Right ventricle myocardium inferior (tissue), 1 donor: Measurements from ENCODE around the gene OLFML2B. TPM values are rescaled to one million over a fixed set of nuclear protein-coding genes. Genes with fewer than 3 reads are reported as not detected.
"Not testable (repeated sequence)": the region's sequence is repeated elsewhere in the genome, so short reads cannot be mapped to it uniquely, and the experiment has no call there.

Experiments used
- ATAC-seq: fragments of 200-7000 bp; cut with Tn5 transposase; one replicate; pipeline ENCODE4 v1.9.1; 2020; ENCODE audit warnings: mild to moderate bottlenecking, moderate library complexity
- DNase-seq: peaks from one replicate; pipeline ENCODE4 v3.0.0; 2021; ENCODE audit errors: missing footprints
- intact Hi-C: fragments of 100-400 bp; cut with DNase I; formaldehyde crosslinking; loops from one replicate; pipeline ENCODE4 v1.11.0; 2022
- total RNA-seq: library from RNA; stranded (reverse); fragmentation: NEBNext Ultra II Directional; extraction: Animal tissue kit (Norgen Biotek cat#: 25700); gene quantifications from one replicate; pipeline ENCODE4 v1.2.1, GENCODE V29; 2021
- donor health status: DM: no; HTN: yes; CAD: no; lungs with severe emphysema.

OLFML2B gene
- total RNA-seq, 1 donor from 2014 or later, result 4.2 TPM

DNA sequence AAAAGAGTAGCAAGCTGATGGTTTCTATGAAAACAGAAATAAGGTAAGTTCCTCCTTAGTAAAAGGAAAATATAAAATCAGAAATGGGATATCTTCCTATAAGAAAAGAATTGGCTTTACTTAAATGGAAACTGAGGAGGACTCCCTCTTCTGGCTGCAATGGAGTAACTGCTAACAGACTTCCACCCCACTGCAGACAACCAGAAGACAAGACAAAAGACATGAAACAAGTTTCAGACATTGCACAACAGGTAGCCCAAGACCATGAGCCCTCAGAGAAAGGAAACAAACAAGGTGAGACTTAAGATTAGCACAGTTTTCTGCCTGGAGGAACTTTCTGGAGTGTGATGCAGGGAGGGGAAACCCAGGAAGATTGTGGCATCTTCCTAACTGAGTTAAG is 17.0 kb upstream of the OLFML2B start:
- intact Hi-C loops, result no loop called here
- DNase-seq (no peak), ATAC-seq (no peak)

DNA sequence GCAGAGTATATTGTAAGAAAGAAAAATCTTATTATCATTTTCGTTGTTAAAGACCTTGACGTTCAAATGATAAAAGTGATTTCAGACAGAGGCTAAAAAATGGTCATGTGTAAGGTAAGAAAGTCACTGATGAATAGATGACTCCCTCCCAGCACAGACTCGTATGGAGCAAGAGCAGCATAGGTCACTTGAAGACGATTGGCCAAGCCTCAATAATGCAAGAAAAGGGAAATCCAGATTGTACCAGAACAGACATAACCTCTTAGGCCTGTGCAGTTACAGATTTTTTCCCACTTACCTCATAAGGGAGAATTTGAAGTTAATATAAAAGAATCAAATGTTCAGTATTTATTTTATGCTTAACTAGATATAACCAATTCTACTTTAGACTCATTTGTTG is 16.3 kb upstream of the OLFML2B start:
- ATAC-seq (no peak), DNase-seq (no peak)
- intact Hi-C loops, result no loop called here

DNA sequence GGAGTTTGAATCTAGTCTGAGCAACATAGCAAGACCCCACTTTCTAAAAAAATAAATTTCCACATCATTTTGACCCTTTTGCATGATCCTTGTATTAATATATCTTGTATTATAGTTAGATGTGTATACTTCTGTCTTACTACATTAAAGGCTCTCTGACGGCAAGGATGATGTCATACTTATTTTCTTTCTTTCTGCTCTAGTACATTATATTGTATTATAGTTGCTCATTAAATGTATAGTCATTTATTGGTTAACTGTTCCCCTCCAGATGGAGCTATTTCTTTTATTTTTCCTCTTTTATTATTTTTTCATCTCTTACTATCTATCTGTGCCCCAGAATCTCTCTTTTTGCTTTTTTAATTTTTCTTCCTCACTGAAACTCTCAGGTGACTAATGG is 15.0 kb upstream of the OLFML2B start:
- DNase-seq, result no peak
- no peak for ATAC-seq
- intact Hi-C loops, result loop anchor here (5.0 kb wide), 1 partner anchor 176 kb away; no protein-coding TSS in a partner anchor

DNA sequence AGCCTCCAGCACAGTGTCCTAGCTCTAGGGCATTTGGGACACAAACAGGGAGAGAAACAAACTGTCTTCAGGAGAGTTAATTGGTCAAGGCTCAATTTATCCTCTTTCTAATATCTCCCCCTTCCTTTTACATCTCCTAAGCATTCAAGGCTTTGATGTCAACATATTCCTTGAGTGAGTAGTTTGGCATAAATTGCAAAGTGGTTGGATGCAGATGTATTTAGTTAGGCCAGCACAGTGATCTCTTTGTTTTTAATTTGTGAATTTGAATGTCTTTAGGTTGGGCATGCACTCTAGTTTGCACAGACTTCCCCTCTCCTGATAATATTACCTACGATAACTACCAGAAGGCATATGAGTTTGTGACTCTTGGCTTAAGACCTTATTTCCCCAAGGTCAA is 12.5 kb upstream of the OLFML2B start:
- DNase-seq, result no peak
- ATAC-seq, result no peak
- intact Hi-C loops, result loop anchor here (5.0 kb wide), 1 partner anchor 174 kb away; no protein-coding TSS in a partner anchor

DNA sequence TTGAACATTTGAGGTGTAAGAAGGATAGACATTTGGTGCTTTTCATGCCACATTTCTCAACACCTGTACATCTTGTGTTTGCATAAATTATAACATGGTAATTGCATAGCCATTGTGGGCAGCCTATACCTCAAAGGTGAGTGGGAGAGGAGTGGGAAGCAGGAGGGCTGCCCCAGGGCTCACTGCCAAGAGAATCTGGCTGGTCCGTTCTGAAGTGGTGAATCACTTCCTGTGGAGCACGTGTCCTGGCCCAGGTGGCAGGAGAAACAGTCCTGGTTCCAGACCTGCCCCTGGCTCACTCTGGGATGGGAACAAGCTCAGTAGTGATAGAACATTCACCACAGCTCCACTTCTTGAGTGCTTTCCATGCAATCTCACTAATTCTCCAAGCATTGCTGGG is 11.6 kb upstream of the OLFML2B start:
- DNase-seq (no peak), ATAC-seq (no peak)
- intact Hi-C loops, result loop anchor here (5.0 kb wide), 1 partner anchor 173 kb away; no protein-coding TSS in a partner anchor

DNA sequence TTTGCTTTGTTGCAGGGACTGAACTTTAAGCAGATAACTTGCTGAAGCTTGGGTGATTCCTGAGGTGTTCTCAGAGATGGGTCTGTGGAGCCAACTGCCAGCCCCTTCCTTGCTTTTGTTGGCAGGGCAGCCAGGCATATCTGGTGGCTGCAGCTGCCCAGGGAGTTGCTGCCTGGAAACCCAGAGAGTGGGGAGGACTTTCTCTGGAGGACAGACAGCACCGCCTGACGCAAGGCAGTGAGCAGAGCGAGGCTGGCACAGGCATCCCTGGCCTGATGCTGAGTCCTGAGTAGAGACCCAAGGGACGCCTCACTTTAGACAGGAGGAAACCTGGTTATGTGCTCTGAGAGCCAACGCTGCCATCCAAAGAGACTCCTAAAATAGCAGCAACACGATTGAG is 9.8 kb upstream of the OLFML2B start:
- peak; percentile 79 for ATAC-seq
- intact Hi-C loops, result no loop called here
- DNase-seq, result no peak

DNA sequence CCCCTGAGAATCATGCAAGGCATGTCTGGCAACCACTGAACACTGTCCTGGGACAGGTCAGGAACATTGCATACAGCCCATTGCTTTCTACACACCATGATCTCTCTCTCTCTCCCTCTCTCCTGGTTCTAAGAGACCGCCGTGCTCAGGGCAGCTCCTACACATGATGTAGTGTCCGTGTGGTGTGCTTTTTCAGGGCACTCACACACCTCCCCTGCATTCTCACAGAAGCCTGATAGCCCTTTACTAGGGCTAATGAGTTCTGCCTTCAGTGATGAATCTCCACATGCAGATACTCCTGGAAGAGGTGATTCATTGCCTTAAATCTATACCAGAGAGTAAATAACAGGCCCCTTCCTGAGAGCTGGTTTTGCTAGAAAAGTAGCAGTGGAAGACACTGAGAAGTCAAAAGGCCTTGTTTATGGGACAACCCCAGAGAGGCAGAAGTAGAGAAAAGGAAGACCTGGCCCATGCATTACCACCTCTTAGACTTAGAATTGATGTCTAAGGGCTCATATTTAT is 7.2 kb upstream of the OLFML2B start:
- intact Hi-C loops, result no loop called here
- DNase-seq, result no peak
- no peak for ATAC-seq

DNA sequence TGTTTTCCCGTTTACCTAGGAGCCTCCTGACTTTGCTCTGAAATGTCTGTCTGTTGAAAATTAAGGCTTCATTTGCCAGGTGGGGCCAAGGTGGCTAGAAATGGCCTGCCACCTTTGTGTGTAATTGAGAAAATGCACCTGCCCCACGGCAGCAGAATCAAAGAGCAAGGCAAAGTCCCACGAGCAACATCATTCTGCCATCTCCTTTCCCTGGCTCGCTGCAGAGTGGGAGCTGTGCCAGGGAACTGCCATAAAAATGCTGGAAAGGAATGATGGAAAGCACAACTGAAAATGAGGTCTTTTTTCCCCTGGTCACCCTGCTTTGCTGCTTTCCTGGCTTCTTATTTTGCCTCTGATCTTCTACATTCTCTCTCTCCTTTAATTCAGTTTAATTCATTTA is 5.5 kb upstream of the OLFML2B start:
- DNase-seq, result no peak
- intact Hi-C loops, result no loop called here
- no peak for ATAC-seq

DNA sequence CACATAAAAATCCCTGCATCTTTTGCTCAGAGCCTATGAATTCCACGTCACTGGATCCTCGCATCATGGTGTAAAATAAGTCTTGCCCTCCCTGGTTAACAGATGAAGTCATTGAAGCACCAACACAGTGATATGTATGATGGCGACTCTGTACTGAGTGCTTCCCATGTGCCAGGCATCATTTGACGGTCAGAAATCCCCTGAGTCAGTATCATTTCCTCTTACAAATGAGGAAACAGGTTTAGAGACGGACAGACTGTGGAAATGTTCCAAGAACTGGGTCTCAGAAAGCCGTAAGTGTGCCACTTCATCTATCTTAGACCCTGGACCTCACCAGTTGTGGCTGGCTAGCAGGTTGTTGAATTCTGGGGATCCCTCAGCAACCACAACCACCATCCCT is 5.1 kb upstream of the OLFML2B start:
- no peak for ATAC-seq
- no peak for DNase-seq
- intact Hi-C loops, result no loop called here

DNA sequence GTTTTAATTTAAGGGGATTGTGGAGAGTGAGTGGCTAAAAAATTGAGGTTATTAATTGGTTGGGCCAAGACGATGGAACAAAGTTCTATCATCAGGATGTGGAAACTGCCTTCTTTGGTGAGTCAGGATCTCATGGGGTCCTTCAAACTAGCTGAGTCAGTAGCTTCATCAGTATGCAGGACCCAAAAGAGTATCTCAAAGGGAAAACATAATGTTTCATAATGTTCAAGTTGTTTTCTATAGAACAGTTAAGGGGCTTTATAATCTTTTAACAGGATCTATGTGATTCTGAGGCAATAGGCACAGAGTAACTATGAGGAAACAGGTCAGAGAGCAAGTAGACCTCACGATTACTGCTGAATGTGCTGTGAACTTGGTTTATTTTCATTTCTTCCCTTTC is 3.2 kb upstream of the OLFML2B start:
- ATAC-seq, result no peak
- DNase-seq, result no peak
- intact Hi-C loops, result no loop called here

DNA sequence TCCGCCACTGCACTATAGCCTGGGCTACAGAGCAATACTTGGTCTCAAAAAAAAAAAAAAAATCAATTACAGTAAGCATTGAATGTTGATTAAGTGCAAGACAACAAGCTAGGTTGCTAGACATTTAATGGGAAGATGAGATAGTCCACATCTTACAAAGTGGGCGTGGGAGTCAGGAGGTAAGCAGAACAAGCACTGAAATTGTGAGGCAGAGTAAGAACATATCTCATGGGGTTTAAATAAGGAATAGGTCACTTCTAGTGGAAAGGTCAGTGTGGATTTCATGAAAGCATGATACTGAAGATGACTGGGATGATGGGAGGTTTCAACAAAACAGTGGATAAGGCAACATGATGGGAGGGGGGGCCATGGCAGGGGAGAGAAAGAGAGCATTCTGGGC is 1.9 kb upstream of the OLFML2B start:
- ATAC-seq, result no peak
- intact Hi-C loops, result no loop called here

DNA sequence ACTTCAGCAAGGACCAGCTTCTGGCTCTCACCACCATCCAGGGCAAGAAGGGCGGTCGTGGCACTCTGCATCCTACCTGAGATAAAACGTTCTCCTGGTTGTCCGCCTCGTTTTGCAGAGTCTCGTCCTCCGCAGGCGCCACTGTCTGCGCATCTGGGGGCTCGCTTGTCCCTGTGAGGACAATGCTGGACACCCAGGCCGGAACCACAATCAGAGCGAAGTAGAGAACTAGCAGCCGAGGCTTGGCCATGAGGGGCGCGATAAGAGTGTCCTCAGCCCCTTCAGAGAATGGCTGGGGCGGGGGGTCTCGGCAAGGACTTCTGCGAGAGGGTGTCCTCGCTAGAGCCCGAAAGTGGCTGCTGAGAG is 505 bp downstream of the OLFML2B start:
- ATAC-seq (no peak), DNase-seq (no peak)
- intact Hi-C loops, result no loop called here

More for the DNA sequence above, 1.9 kb upstream of the OLFML2B start:
- DNase-seq, result no peak

DNA sequence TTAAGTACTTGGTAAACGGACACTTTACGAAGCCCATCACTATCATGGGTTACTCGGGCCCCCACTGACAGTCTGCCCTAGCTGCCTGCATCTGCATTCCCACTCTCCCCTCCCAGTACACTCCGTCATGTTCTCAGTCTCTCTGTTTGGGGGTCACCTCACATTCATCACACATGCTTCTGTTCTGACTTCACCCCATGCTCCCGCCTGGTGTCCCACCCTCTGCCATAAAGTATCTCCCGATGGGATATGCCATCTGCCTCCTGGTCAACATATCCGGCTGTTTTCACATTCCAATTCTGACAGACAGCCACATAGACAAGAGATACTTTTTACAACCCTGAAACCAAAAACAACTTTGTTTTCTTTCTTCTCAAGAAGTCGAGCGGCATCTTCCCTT is 1.0 kb downstream of the OLFML2B start:
- intact Hi-C loops, result no loop called here

DNA sequence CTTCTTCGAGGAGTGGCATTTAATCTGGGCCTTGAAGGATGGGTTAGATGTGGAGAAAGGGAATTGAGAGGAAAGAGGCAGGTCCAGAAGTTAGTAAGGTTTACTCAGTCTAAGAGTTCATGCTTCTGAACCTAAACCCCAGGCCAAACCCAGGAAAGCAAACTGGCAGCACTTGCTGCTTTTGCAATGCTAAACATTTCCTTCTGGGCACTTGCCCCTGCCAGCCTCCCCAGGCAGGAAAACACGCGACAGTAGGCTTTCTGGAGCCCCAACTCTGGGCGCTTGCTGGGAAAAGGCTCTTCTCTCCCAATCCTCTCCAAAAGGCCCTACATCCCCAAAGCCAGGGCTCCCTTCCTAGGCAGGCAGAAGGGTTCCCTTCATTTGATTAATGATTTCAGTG is 2.5 kb downstream of the OLFML2B start:
- DNase-seq, result no peak
- no peak for ATAC-seq
- intact Hi-C loops, result no loop called here

More for the DNA sequence above, 1.0 kb downstream of the OLFML2B start:
- DNase-seq, result no peak
- ATAC-seq, result no peak

DNA sequence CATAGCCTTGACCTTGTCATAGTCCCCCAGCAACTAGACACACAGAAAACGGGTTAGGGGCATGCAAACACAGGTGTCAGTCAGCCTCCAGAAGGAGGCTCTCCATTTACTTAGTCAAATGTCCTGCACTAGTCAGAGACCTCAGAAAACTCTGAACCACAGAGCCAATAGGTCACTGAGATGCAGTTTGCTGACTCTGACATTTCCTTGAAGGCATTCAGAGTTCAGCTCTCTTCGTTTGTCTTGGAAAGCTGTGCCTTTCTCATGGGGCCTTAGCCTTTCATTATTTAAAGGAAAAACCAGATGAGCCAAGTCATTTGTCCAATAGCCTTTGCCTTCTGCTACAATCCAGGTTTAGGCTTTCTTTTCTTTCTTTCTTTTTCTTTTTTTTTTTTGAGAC is 3.5 kb downstream of the OLFML2B start:
- intact Hi-C loops, result no loop called here
- ATAC-seq, result no peak
- no peak for DNase-seq

DNA sequence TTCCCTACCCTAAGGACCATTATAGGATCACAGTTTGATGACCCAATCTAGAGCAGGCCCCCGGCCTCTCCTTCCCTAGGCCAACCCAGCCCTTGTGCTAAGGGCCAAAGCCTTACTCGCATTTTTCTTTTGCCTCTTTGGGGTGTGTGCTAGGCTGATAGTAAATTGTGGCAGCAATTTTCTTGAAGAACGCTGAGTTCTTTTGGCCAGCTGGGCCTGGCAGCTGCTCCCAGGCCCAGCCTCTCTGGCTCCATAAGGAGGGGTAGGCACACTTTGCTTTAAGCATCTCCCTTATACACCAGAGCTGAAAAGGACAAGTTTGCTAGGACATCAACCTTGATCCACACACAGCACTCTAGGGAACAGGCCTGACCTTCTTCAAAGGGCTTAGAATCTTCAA is 4.2 kb downstream of the OLFML2B start:
- ATAC-seq, result peak; percentile 2
- no peak for DNase-seq
- intact Hi-C loops, result no loop called here

DNA sequence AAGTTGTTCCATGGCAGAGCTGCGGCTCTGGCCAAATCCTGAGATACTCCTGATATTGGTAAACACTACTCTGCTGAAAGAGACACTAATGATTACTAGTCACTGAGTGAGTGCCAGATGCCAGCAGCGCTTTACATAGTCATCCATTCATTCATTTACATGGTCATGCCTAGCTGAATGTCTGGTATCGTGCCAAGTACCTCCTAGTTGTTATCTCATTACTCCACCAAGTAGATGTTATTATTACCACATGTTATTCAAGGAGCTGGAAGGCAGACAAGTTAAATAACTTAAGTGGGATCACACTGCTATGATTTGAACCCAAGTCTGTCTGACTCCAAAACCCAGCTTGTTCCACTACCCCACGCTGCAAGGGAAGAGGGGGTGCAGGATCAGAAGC is 4.7 kb downstream of the OLFML2B start:
- DNase-seq (no peak), ATAC-seq (peak; percentile 4)

DNA sequence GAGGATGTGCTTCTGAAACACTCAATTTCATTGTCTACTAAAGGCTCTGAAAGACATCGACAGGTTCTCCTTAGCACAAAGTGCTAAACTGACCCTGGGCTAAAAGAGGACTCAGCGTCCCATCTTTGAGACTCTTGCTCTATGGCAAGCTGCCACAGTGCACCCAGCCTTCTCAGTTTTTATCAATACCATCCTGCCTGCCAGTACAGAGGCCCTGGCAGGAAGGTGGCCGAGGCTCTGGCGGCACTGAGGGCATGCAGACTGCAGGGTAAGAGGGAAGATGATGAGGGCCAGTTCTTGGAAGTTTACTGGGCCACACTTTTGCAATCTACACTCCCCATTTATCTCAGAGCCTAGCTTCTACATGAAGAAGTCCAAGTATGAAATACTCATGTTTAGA is 5.3 kb downstream of the OLFML2B start:
- ATAC-seq (peak; percentile 11), DNase-seq (no peak)
- intact Hi-C loops, result no loop called here

More for the DNA sequence above, 4.7 kb downstream of the OLFML2B start:
- intact Hi-C loops, result no loop called here

DNA sequence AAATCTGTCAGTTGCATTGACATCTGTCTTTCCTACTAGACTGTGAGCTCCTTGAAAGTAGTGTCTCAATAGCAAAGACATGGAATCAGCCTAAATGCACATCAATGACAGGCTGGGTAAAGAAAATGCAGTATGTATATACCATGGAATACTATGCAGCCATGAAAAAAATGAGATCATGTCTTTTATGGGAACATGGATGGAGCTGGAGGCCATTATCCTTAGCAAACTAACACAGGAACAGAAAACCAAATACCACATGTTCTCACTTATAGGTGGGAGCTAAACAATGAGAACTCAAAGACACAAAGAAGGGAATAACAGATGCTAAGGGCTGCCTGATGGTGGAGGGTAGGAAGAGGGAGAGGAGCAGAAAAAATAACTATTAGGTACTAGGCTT is 5.9 kb downstream of the OLFML2B start:
- DNase-seq, ATAC-seq, intact Hi-C loops: not testable (repeated sequence)

DNA sequence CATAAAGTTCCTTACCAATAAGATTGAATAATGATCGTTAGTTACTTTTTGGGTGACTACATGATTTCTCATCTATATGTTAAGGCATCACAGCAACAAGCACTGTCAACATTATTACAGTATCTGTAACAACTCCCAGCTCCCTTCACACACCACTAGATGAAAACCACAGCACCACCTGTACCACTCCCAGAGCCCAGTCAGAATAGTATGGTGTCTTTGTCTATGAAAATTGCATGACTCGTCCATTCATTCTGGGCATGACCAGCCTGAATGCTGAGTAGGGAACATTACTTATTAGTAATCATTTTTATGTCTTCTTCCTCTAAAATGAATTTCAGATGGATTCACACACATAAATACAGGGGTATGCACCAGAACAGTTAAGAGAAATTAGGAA is 7.0 kb downstream of the OLFML2B start:
- ATAC-seq (no peak), DNase-seq (no peak)
- intact Hi-C loops, result no loop called here

DNA sequence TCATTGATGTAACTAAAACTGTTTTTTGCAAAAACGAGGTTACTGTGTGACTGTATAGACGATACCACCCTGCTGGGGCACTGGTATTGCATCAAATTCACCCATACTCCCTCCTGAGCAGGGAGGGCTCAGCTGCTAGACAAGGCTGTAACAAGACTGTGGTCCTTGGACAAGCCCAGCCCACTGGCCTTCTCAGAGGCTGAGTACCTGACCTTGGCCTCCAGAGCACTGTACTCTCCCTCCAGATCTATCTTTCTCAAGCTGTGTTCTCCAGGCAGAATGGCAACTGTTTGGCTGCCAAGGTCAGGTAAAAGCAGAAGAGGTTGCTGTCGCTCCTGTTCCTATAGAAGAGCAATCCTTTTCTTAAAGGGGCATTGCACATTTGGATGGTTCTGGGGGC is 8.5 kb downstream of the OLFML2B start:
- ATAC-seq, result no peak
- intact Hi-C loops, result no loop called here
- no peak for DNase-seq
